ENCODE results near the gene LIFR.

GRCh38 chr5:38605610-38606009 is 49.2 kb upstream of the LIFR start:
- TF ChIP-seq, protein P1, sequence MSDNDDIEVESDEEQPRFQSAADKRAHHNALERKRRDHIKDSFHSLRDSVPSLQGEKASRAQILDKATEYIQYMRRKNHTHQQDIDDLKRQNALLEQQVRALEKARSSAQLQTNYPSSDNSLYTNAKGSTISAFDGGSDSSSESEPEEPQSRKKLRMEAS (IDR thresholded peaks at IDR 0.05), result no peak
- TF ChIP-seq, protein P2, sequence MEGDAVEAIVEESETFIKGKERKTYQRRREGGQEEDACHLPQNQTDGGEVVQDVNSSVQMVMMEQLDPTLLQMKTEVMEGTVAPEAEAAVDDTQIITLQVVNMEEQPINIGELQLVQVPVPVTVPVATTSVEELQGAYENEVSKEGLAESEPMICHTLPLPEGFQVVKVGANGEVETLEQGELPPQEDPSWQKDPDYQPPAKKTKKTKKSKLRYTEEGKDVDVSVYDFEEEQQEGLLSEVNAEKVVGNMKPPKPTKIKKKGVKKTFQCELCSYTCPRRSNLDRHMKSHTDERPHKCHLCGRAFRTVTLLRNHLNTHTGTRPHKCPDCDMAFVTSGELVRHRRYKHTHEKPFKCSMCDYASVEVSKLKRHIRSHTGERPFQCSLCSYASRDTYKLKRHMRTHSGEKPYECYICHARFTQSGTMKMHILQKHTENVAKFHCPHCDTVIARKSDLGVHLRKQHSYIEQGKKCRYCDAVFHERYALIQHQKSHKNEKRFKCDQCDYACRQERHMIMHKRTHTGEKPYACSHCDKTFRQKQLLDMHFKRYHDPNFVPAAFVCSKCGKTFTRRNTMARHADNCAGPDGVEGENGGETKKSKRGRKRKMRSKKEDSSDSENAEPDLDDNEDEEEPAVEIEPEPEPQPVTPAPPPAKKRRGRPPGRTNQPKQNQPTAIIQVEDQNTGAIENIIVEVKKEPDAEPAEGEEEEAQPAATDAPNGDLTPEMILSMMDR (IDR thresholded peaks at IDR 0.05 in 2 of 3, conservative IDR thresholded peaks at IDR 0.05 in 1 of 3; ENCODE audit: borderline replicate concordance in 1 of 3, insufficient read depth in 1 of 3, low read depth in 2 of 3, low read length in 2 of 3), result no peak
- TF ChIP-seq POLR2A (IDR thresholded peaks at IDR 0.05; ENCODE audit: borderline replicate concordance, extremely low read depth, insufficient read depth, insufficient read length), result no peak
- TF ChIP-seq YY1 (IDR thresholded peaks at IDR 0.05; ENCODE audit: extremely low read depth, insufficient replicate concordance, low read depth, low read length), result no peak
- no peak for TF ChIP-seq EZH2 (IDR thresholded peaks at IDR 0.05)
- no peak for TF ChIP-seq POLR2AphosphoS5 (IDR thresholded peaks at IDR 0.05; ENCODE audit: low read depth, low read length)
- no peak for TF ChIP-seq ELF1 (IDR thresholded peaks at IDR 0.05; ENCODE audit: borderline replicate concordance, low read depth)

Measured in HCT116 (cell line).